Dedifferentiated amniotic fluid mesenchymal stem cell (primary cell): Measurements from ENCODE around the gene PDE6B.

Source experiments
- DNase-seq: peaks from one replicate; pipeline ENCODE4 v3.0.0-alpha.2; 2016; ENCODE audit errors: extremely low spot score

Gene PDE6B

GRCh38 chr4:600850-601515, 24.4 kb upstream of the PDE6B start:
- DNase-seq, result no peak

DNA sequence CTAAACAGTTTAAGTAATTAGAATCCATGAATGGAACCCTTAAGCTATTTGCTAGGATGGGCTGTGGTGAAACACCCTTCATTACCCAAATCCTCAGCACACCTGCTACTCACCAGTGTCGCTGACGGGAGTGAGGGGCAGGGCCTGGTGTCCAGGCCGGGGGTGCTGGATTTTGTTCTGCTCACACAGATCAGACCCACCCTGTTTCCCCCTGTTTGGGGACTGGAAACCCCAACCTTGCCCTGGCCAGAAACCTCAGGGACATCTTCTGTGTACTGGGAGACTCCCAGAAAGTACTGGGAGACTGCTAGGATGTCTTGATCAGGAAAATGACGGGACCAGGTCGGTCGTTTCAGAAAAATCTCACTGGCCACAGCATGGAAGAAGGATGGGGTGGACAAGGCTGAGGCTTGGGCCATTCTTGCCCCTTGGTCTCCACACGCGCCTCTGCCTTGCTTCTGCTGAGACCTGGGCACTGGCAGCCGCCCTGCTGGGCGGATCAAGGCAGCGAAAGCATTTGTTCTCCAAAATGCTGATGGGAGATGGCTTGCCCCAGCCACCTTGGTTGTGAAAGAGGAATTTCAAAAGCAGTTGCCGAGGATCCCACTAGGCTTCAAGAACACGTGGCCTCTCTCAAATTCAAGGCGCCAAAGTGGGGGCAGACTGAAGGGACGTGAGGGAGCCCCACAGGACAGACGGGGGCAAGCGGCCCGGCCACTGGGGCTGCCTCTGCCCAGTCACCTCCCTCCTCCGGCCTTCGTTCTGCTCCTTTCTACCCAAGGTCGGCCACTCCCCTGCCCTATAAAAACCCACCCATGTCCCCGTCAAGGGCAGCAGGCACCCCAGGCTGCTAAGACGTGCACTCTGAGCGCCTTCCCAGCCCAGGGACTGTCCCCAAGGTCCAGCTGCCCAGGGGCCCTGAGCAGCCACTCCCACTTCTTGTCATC, 23.5 kb upstream of the PDE6B start:
- DNase-seq, result no peak

DNA sequence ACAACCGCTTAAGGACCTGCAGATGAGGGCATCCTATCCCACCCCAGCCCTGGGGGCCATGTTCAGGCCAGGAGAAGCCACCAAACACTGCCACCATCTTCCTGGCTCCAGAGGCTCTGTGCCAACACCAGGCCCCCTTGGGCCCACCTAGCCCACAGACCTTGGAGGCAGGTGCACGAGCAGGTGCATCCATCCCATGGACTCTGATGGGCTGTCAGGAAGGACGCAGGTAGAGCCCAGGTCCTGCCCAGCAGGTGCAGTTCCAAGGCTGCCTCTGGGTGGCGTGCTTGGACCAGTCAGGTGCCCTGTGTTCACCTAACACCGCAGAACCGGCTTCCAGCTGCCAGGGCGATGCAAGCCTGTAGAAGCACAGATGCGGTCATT, 22.8 kb upstream of the PDE6B start:
- DNase-seq, result no peak

DNA sequence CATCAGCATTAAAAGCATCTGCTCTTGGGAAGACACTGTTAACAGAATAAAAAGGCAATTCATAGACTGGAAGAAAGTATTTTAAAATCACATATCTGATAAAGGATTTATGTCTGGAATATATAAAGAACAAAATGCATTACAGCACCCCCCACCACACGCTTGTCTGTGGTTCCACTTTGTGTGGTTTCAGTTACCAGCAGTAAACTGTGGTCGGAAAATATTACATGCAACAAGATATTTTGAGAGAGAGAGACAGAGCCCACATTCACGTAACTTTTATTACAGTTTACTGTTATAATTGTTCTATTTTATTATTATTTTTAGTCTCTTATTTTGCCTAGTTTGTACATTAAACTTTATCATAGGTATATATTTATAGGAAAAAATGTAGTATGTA, 21.2 kb upstream of the PDE6B start:
- DNase-seq, result no peak

DNA sequence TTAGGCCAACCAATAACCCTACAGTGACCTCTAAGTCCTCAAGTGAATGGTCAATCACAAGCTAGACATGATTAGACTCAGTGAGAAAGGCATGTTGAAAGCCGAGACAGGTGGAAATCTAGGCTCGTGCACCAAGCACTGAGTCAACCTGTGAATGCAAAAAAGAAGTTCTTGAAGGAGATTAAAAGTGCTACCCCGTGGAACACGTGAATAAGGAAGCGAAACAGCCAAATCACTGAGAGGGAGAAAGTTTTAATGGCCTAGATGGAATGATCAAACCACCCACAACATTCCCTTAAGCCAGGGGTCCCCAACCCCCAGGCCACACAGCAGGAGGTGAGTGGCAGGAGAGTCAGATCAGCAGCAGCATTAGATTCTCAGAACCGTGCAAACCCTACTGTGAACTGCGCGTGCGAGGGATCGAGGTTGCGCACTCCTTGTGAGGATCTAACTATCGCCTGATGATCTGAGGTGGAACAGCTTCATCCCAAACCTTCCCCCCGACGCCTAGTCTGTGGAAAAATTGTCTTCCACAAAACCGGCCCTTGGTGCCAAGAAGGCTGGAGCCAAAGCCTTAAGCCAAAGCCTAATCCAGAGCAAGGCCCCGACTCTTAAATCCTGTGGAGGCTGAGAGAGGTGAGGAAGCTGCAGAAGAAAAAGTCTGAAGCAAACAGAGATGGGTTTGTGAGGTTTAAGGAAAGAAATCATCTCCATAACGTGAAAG, 19.5 kb upstream of the PDE6B start:
- DNase-seq, result no peak

DNA sequence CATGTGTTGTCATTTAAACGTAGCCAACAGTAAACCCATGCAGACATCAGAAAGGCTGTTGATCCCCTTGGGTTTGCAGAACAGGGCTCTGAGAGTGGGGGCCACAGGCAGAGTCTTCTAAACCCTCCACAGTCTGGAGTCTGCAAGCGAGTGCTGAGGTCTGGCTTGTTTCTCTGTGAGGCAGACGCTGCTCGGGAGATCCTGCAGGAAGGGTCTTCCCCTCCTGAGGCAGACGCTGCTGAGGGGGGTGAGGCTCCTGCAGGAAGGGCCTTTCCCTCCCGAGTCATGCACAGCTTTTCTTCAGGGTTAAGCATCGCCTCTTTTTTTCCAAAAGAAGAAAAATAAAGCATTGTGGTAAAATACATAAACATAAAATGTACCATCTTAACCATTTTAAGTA, 17.1 kb upstream of the PDE6B start:
- no peak for DNase-seq

DNA sequence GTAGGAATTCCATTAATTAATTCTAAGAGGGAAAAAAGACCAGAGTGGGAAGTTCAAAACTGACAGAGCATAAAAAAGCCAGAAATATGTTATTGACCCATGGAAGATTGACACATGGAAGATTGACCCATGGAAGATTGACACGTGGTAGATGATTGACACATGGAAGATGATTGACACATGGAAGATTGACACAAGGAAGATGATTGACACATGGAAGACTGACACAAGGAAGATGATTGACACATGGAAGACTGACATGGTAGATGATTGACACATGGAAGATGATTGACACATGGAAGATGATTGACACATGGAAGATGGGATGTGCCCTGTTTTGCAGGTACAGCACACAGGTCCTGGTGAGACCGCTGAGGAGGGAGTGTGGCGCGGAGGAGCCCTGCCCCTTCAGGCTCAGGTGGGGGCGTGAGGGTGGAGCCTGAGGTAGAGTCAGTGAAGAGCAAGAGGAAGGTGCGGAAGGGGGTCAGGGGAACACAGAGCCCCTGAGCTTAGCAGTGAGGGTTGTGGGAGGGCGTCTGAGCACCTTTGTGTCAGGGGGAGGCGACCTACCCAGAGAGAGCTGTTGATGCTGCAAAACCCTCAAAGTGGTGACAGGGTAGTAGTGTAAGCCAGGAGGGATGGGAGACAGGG, 15.8 kb upstream of the PDE6B start:
- DNase-seq, result no peak

DNA sequence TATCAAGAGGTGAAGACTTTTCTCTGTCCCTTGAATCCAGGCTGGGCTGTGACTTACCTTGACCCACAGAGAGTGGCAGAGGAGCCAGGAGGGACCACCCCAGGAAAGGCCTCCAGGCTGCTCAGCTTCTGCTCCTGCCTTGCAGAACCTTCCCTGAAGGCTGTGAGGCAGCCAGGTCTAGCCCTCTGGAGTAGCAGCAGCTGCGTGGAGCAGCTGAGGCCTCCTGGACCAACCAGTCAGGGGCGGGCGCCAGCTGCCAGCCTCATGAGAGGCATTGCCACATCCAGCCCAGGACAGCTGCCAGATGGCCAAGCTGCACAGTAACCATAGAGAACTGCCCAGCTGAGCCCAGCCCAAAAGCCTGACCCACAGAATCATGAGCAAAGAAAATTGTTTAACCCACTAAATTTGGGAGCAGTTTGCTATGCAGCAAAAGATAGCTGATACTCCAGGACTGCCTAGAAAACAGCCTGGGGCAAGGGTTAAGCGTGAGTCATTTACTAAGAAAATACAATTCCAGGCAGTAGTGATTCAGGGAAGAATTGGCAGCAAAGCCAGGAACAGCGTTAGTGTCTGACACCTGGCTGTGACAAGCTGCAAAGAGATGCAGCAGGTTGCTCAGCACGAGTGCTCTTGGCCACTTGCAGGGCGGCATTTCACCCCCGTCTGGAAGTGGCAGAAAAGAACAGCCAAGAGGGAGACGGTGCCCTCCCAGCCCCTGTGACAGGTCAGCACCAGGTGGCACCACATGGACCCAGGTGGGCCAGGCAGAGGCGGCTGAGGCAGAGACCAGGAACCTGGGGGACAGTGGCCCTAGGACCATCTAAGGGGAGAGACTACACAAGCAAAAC, 14.7 kb upstream of the PDE6B start:
- peak; percentile 44 for DNase-seq

DNA sequence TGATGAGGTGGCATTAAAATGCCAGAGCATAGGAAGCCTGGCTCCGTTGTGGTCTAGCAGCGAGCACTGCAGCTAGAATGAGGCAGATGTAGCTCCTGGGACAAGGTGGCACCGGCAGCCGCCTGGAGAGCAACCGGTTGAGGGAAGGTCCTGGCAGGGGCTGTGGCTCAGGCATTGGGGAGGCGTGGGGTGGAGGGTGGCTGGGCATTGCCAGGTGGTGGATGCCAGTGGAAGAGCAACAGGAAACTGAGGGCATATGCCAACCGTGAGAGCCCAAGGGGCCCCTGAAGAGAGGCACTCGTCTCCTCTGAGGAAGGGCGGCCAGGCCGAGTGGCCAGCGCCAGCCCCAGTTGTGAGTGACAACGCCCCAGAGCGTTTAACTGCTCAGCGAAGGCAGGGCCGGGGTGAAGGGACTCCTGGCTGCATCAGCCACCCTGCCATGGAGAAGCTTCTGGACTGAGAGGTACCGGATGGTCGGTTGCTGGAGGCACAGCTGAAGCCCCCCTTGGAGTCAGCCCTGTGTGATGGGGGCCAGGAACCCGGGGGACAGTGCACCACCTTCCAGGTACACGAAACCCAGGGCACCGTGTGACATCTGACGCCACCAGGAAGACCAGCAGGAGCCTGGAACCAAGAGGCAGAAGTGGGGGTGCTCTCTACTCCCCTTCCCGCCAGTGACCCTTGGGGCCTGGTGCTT, 13.2 kb upstream of the PDE6B start:
- no peak for DNase-seq

DNA sequence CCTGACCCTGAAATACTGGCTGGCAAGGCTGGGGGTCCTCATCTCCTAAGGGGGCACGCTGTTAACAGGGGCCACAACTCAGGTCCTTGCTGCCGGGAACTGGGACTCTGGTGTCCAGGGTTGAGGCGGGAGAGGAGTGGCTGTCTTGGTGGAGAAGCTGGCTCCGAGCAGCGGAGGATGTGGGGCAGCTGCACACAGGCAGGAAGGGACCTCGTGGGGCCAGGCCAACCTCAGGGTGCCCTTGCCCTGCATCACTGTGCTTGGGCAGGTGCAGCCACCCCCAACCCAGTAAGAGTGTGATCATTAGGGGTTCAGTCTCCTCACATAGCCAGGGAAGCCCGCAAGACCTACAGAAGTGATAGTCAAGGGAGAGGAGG, 12.6 kb upstream of the PDE6B start:
- DNase-seq, result no peak

GRCh38 chr4:613126-613525, 12.2 kb upstream of the PDE6B start:
- no peak for DNase-seq

GRCh38 chr4:616091-616490, 9.3 kb upstream of the PDE6B start:
- DNase-seq, result no peak

- no peak for DNase-seq
Measured at GRCh38 chr4:616911-617643, 8.3 kb upstream of the PDE6B start.

DNA sequence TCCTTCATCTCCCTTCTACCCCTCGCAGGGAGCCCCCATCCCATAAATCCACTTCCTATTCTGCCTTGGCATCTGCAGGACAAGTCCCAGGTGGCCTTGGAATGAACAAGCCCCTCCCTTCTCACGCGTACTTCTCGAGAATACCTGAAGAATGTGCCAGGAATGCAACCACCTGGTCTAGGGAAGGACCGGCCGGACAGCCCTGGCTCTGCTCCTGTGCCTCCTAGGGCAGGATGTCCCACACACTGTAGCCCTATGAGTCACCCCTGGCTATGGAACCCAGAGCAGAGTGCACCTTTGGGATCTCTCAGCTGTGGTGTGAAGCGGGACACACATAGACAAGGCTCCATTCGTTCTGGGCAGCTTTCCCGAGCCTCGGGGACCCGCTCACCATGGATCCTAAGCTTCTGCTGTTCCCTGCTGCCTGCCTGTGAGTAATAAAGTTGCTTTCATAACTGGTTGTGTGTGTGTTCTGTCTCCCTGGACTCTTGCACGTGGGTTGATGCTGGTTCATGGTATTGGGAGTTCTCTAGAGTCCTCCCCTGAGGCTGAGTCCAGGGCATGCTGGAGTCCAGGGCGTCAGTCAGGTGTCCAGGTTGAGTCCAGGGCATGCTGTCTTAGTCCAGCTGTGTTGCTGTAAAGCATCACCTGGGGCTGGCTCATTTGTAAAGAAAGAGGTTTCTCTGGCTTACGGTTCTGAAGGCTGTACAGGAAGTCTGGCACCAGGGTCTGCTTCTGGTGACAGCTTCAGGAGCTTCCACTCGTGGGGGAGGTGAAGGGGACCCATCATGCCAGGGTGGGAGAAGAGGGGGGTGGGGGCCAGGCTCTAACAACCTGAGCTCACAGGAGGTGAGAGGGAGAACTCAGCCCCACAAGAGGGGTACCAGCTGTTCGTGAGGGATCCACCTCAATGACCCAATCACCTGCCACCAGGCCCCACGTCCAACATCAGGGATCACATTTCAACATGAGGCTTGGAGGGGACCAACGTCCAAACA, 7.4 kb upstream of the PDE6B start:
- DNase-seq, result no peak

DNA sequence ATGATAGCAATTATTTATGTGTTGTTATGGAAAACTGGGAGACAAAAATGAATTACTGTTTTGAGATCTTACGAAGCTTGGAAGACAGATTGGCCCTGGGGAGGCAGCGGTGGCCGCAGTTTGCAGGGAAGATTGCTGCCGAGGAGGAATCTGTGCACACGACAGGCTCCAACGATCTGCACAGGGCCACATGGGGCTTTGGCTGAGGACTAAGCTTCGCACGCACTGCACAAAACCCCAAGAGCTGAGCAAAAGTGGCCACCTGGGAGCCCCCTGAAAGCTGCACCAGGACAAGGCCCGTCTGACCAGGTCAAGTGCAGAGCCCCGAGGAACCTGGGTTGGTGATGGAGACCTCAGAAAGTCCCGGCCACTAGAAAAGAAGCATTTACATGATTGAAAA, 5.2 kb upstream of the PDE6B start:
- DNase-seq, result no peak

- DNase-seq, result no peak
Measured at GRCh38 chr4:620851-621261, 4.5 kb upstream of the PDE6B start.

GRCh38 chr4:621296-622070, 3.9 kb upstream of the PDE6B start:
- no peak for DNase-seq
